ENCODE measurements around the gene PTPRD.

PTPRD gene

DNA sequence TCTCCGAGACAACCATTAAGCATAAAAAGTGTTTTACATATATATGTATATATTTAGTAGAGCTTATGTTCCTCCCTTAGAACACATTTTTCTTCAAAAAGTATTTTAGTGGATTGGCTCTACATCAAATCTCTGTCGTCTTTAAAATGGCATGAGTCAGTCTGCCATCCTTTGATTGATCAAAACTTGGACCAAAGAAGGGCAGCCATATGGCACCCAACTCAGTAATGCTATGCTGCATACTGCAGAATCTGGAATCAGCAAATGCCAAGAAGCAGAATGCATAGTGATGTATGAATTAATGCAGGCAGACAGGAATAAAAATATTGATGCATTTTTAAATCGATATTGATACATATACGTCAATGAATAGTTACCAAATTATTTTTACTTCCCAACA, 1074.4 kb downstream of the PTPRD start:
- no peak for DNase-seq (ENCODE audit: low spot score)
- in situ Hi-C loops (cut with MboI; ENCODE audit: low sequenced_read_pairs, unreplicated experiment) = no loop called here

DNA sequence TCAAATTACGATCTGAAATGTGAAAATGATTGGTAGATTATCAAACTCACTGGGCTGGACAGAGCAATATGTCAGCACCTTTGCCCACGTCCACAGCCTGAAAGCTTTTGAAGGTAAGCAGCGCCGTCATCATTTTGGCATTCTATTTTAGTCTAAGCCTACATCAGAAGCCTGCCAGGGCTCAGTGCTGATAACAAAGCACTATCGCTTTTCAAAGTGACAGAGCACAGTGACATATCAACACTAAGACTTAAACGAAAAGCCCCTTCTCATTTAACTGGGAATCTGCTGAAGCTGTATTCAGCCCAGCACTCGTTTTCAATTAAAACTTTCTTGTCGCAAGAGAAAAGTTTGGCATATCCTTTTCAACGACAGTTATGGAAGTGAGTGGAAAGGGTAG, 1076.3 kb downstream of the PTPRD start:
- TF ChIP-seq, protein P1, sequence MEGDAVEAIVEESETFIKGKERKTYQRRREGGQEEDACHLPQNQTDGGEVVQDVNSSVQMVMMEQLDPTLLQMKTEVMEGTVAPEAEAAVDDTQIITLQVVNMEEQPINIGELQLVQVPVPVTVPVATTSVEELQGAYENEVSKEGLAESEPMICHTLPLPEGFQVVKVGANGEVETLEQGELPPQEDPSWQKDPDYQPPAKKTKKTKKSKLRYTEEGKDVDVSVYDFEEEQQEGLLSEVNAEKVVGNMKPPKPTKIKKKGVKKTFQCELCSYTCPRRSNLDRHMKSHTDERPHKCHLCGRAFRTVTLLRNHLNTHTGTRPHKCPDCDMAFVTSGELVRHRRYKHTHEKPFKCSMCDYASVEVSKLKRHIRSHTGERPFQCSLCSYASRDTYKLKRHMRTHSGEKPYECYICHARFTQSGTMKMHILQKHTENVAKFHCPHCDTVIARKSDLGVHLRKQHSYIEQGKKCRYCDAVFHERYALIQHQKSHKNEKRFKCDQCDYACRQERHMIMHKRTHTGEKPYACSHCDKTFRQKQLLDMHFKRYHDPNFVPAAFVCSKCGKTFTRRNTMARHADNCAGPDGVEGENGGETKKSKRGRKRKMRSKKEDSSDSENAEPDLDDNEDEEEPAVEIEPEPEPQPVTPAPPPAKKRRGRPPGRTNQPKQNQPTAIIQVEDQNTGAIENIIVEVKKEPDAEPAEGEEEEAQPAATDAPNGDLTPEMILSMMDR (IDR thresholded peaks at IDR 0.05; ENCODE audit: borderline replicate concordance, control extremely low read depth, extremely low read depth, insufficient read depth, missing control alignments) = no peak
- in situ Hi-C loops (cut with MboI; ENCODE audit: low sequenced_read_pairs, unreplicated experiment) = no loop called here
- no peak for DNase-seq (ENCODE audit: low spot score)

More for the DNA sequence above, 1074.4 kb downstream of the PTPRD start:
- TF ChIP-seq, protein P1 (IDR thresholded peaks at IDR 0.05; ENCODE audit: borderline replicate concordance, control extremely low read depth, extremely low read depth, insufficient read depth, missing control alignments) = no peak

DNA sequence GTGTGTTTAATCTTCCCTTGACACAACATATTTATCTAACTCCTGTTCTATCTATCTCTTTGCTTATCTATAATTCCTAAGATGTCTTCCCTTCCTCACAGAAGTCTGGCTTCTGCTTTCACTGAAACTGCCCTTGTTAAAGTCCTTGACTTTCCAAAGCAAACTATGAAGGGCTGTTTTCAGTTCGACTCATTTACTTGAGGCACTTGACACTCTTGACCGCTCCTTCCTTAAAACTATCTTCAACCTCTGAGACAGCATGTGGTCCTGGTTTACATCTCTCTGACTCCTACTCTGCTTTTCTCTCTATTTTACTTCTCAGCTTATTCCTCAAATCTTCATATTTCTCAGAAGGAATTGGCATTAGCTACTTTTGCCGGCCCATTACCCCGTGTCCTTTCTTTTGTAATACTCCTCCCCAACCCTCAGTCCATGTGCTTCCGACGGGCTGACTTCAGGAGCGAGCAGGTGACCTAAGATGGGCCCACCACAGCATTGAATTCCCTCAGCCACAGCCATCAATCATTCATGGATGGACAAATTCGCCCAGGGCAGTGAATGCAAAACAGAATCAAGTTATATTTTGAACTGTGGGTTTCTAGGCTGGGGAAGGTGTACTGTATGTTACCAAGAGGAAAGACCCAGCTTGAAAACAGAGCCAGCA, 1089.2 kb downstream of the PTPRD start:
- in situ Hi-C loops (cut with MboI; ENCODE audit: low sequenced_read_pairs, unreplicated experiment) = no loop called here
- TF ChIP-seq, protein P1 (IDR thresholded peaks at IDR 0.05; ENCODE audit: borderline replicate concordance, control extremely low read depth, extremely low read depth, insufficient read depth, missing control alignments) = no peak
- DNase-seq (ENCODE audit: low spot score) = no peak

- in situ Hi-C loops (cut with MboI; ENCODE audit: low sequenced_read_pairs, unreplicated experiment) = no loop called here
- TF ChIP-seq, protein P1 (IDR thresholded peaks at IDR 0.05; ENCODE audit: borderline replicate concordance, control extremely low read depth, extremely low read depth, insufficient read depth, missing control alignments) = no peak
- DNase-seq (ENCODE audit: low spot score) = no peak
Observed at GRCh38 chr9:9522406-9522805, 1090.4 kb downstream of the PTPRD start.

DNA sequence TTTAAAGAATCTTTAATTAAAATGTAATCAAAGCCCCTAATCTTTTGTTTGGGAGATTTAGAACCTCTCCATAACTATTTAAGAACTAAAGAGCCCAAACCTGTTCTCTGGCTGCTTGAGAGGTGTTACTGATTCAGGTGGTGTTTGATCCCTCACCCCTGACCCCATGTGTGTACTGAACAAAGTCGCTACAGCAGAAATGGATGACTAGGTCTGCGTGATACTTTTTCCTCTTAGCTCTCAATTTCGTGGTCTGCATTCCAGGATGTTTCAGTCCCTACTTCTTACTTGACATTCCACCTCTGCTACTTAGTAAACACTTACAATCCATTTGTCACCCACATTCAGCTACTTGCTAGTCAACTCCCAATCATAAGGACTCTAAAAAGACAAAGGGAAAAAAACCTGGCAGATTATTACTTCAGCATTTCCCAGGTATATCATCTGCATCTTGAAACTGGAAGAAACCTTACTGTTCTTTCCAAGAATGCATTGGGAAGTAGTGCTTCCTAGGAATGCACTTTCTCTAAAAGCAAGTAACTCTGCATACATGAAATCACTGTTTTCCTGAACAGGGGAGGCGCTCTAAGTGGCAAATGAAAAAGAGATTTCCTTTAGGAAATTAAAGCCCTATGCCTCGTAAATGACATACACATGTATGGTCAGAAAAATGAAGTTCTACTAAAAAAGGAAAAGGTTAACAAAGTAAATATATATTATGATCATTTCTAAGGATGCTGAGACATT, 1091.6 kb downstream of the PTPRD start:
- in situ Hi-C loops (cut with MboI; ENCODE audit: low sequenced_read_pairs, unreplicated experiment) = no loop called here
- no peak for DNase-seq (ENCODE audit: low spot score)
- TF ChIP-seq, protein P1 (IDR thresholded peaks at IDR 0.05; ENCODE audit: borderline replicate concordance, control extremely low read depth, extremely low read depth, insufficient read depth, missing control alignments) = no peak

DNA sequence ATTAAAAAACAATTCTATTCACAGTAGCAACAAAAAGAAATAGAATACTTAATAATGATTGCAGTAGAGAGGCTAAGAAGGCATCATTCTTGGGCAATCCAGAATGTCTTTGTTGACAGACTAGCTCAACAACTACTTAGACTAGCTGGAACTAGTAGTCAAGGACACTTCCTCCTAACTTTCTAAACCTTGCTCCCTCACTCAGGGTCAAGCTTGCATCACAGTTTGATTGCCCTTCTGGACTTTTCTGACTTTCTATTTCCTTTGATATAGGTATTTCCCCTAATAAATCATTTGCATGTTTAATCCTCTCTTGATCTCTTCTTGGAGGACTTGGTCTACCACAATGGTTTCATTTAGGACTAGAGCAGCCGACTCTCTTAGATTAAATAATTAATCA, 1107.9 kb downstream of the PTPRD start:
- DNase-seq (ENCODE audit: low spot score) = no peak
- TF ChIP-seq, protein P1 (IDR thresholded peaks at IDR 0.05; ENCODE audit: borderline replicate concordance, control extremely low read depth, extremely low read depth, insufficient read depth, missing control alignments) = no peak
- in situ Hi-C loops (cut with MboI; ENCODE audit: low sequenced_read_pairs, unreplicated experiment) = no loop called here

Measured in GM13976 (cell line).